HUES6 (cell line): ENCODE results near the gene MYO15B.
A peak's percentile ranks its signal among the peaks of the same experiment; 100 is the strongest.

Source experiments
- H3K27ac ChIP-seq: 2 replicates; pipeline ENCODE4 v1.7.0; 2013; ENCODE audit warnings: low read depth, mild to moderate bottlenecking, low read length, inconsistent platforms
- H3K27me3 ChIP-seq: 2 replicates; pipeline ENCODE4 v1.6.1; 2013; ENCODE audit warnings: low read length; ENCODE audit not compliant: control insufficient read depth, insufficient read depth
- H3K36me3 ChIP-seq: 2 replicates; pipeline ENCODE4 v1.6.1; 2013; ENCODE audit warnings: low read length; ENCODE audit not compliant: control insufficient read depth, insufficient read depth
- H3K4me1 ChIP-seq: 2 replicates; pipeline ENCODE4 v1.6.1; 2013; ENCODE audit warnings: low read length; ENCODE audit not compliant: control insufficient read depth, insufficient read depth
- H3K4me3 ChIP-seq: 2 replicates; pipeline ENCODE4 v1.5.1; 2013; ENCODE audit warnings: low read depth, low read length
- H3K9ac ChIP-seq: one replicate; pipeline ENCODE4 v1.6.1; 2013; ENCODE audit warnings: mild to moderate bottlenecking, low read length
- H3K9me3 ChIP-seq: 2 replicates; pipeline ENCODE4 v1.6.1; 2013; ENCODE audit warnings: low read depth, low read length; ENCODE audit not compliant: control insufficient read depth, insufficient read depth

MYO15B gene

DNA sequence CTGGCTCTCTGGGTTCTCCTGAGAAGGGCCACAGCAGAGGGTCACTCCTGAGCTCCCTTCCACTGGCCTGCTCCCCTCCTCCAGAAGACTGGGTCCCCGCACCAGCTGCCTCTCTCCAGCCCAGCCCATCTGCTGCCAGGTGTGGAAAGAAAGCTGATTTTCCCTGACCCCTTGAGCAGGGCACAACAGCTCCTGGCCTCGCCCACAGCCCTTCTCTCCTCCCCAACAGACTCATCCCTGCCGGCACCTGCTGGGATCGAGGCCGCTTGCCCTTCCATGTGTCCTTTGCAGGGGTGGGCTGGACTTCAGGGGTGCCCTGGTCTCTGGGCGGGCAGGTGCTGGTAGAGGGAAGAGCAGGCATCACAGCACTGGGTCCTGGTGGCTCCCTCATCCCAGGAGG, 40.8 kb downstream of the MYO15B start:
- Histone ChIP-seq H3K36me3 (peaks cover 39% of the 10 kb centered on the region), H3K9ac (no peak overlapping the region), H3K4me1 (peaks cover 8% of the 10 kb centered on the region), H3K4me3 (no peak overlapping the region), H3K27ac (no peak overlapping the region), H3K27me3 (no peaks in the 10 kb centered on the region), H3K9me3 (no peaks in the 10 kb centered on the region)

DNA sequence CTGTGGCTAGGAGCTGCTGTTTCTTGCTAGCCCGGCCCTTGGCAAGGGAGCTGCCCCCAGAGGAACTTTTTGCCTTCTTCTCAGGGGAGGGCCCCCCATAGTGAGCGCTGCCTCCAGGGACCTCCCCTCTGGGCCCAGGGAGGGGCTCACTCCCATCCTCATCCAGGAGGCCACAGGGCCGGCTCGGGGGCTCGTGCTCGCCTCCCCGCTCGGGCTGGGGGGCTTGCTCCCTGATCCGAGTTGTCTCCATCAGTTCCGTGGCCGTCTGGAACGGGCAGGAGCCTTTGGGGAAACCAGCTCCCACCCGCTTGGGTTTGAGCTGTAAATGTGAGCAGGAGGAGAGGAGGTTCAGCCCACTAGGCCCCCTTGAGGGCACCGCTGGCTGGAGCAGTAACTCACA, 41.6 kb downstream of the MYO15B start:
- Histone ChIP-seq H3K4me1 (peaks cover 14% of the 10 kb centered on the region), H3K27ac (no peak overlapping the region), H3K36me3 (peaks cover 39% of the 10 kb centered on the region), H3K4me3 (no peak overlapping the region), H3K9ac (no peak overlapping the region), H3K27me3 (no peaks in the 10 kb centered on the region), H3K9me3 (no peaks in the 10 kb centered on the region)

DNA sequence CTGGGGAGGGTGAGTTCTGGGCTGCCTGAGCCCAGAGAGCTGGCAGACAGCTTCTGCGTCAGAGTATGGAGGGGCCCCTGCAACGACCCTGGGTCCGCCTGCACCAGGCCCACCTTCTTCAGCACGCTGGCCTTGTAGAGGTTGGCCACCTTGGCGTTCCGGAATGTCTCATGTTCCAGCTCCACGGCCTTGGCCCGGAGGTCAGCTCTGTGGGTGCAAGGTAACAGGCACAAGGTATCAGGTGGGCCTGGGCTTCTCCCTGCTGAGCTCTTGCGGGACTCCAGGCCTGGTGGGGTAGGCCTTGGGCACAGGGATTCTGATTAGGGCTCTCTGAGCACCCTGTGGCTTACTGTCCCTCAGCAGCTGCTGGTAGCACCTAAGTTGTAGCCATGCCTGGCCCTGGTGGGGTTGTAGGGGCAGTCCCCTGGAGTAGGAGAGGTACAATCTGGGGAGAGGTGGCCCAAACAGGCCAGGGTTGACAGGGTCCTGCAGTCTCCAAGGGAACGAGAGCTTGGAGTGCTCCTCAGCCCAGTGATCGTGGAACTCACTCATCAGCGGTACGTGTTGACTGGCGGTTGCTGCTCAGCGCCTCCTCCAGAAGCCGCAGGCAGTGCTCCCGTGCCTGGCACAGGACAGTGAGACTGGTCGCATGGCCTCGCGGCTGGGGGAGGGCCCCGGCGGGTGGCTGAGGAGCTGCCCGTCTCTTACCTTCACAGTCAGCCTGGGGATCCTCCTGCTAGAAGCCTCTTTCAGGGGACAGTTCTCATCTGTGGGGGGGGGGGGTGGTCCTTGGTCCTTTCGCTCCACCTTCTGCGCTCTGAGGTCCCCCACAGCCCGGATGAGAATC, 42.7 kb downstream of the MYO15B start:
- Histone ChIP-seq H3K27ac (no peak overlapping the region), H3K4me1 (peaks cover 20% of the 10 kb centered on the region), H3K9ac (no peak overlapping the region), H3K36me3 (peaks cover 38% of the 10 kb centered on the region), H3K27me3 (no peaks in the 10 kb centered on the region), H3K9me3 (no peaks in the 10 kb centered on the region), H3K4me3 (no peak overlapping the region)

- Histone ChIP-seq H3K9me3 (no peaks in the 10 kb centered on the region), H3K27me3 (no peaks in the 10 kb centered on the region), H3K4me1 (peaks cover 20% of the 10 kb centered on the region), H3K27ac (no peak overlapping the region), H3K4me3 (no peak overlapping the region), H3K36me3 (peaks cover 33% of the 10 kb centered on the region), H3K9ac (no peak overlapping the region)
These were observed 43.8 kb downstream of the MYO15B start for GRCh38 chr17:75631353-75631752.

- no peak overlapping the region for H3K27ac ChIP-seq
These were observed 44.8 kb downstream of the MYO15B start for GRCh38 chr17:75632428-75632827.

DNA sequence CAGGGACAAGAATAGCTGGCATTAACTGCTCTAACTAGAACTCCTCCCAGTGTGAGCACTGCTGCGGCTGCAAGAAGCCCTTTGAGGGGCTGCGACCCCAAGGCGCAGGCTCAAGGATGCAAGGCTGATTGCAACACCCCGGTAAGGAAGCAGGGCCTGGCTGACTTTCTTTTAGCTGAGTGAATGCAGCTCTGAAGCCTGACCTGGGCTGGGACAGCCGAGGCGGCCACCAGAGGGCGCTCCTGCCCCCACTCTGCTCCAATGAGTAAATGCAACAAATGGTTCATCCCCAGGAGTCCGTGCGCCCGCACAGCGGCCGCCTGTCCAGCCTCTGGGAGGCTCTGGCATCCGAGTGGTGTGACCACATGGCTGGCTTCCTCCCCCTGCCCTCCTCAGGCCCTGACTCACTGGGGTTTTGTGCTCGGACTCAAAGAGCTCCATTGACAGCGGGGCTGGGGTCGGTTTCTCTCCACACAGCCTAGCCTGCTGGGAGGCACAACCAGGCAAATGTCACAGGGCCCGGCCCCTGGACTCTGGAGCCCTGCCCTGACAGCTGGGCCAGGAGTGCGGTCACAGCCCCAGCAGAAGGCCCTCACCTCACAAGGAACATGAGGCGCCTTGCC, 45.4 kb downstream of the MYO15B start, which contains the start of gene SMIM5:
SMIM5 (plus strand) TSS at position 572 of the 623 bp plus-strand sequence. CDS start 6,768 bp downstream, outside the sequence.
- H3K9ac ChIP-seq: peak within 1 kb of the TSS; percentile 21
- H3K4me3 ChIP-seq: peak within 1 kb of the TSS; percentile 28; the same call in 1 of the 2 replicates
- no peak within 1 kb of the TSS for H3K27ac ChIP-seq
- H3K36me3 ChIP-seq: peaks cover 21% of the 10 kb centered on the region
- H3K4me1 ChIP-seq: peaks cover 20% of the 10 kb centered on the region
- no peaks in the 10 kb centered on the region for H3K27me3 ChIP-seq
- no peaks in the 10 kb centered on the region for H3K9me3 ChIP-seq

More at GRCh38 chr17:75632428-75632827, 44.8 kb downstream of the MYO15B start:
- no peak overlapping the region for H3K9ac ChIP-seq
- peaks cover 20% of the 10 kb centered on the region for H3K4me1 ChIP-seq
- H3K36me3 ChIP-seq: peaks cover 23% of the 10 kb centered on the region
- no peak overlapping the region for H3K4me3 ChIP-seq
- no peaks in the 10 kb centered on the region for H3K9me3 ChIP-seq
- no peaks in the 10 kb centered on the region for H3K27me3 ChIP-seq

DNA sequence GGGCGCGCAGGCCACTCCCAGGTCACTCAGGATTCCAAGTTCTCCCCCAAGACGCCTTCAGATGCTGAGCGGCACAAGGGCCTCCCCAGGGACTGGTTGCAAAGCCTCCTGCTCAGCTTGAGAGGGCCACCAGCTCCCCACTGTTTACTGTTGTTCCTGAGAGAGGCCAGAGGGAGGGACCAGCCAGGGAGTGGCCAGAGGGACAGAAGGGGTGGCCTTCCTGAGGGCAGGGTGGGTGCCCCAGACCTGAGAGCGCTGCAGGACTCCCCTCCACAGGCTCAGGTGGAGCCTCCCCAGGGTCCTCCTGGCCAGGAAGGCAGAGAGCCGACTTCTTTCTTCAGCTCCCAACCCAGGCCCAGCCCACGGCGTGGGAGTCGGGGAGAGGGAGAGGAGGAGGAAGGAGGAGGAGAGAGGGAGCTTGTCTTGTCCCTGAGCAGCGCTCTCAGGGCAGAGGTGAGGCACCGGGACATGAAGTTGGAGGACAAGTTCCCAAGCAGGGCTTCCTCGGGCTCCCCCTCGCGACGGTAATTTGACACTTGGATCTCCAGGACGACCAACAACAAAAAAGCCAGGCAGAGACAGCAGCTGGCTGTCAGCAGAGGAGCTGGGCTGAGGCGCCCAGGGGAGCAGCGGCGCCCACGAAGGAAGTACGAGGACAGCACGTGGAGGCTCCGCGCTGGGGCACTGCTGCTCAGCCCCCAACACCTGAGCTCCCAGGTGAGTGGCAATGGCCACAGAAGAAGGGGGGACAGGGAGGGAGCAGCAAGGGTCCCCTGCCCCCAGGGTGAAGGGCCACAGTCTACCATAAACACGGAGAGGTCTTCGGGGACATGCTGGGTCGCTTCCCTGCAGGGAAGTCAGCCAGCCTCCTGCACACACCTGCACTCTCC, 46.1 kb downstream of the MYO15B start:
- H3K4me1 ChIP-seq: peaks cover 20% of the 10 kb centered on the region
- H3K9ac ChIP-seq: peak overlapping the region; percentile 21
- no peaks in the 10 kb centered on the region for H3K9me3 ChIP-seq
- H3K4me3 ChIP-seq: peak overlapping the region; percentile 28; the same call in 1 of the 2 replicates
- H3K27me3 ChIP-seq: no peaks in the 10 kb centered on the region
- H3K36me3 ChIP-seq: peaks cover 21% of the 10 kb centered on the region
- H3K27ac ChIP-seq: no peak overlapping the region

DNA sequence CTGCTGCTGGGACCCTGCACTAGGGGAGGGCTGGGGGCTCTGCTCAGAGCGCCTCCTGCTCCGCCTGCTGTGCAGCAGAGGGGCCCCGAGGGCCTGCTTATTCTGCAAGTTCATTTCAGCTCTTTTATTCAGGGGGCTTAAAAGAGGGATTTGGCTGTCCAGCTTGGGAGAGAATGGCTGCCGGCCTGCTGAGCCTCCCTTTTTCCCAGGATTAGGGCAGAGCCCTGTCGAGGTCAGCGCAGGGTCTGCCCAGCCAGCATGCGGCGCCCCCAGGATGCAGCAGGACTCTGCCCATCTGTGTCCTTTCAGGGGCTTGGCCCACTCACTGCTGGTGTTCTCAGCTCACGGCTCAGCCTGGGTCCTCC, 46.8 kb downstream of the MYO15B start:
- H3K4me3 ChIP-seq: no peak overlapping the region
- no peaks in the 10 kb centered on the region for H3K27me3 ChIP-seq
- no peak overlapping the region for H3K27ac ChIP-seq
- H3K4me1 ChIP-seq: peaks cover 20% of the 10 kb centered on the region
- H3K36me3 ChIP-seq: peaks cover 22% of the 10 kb centered on the region
- no peaks in the 10 kb centered on the region for H3K9me3 ChIP-seq
- no peak overlapping the region for H3K9ac ChIP-seq

DNA sequence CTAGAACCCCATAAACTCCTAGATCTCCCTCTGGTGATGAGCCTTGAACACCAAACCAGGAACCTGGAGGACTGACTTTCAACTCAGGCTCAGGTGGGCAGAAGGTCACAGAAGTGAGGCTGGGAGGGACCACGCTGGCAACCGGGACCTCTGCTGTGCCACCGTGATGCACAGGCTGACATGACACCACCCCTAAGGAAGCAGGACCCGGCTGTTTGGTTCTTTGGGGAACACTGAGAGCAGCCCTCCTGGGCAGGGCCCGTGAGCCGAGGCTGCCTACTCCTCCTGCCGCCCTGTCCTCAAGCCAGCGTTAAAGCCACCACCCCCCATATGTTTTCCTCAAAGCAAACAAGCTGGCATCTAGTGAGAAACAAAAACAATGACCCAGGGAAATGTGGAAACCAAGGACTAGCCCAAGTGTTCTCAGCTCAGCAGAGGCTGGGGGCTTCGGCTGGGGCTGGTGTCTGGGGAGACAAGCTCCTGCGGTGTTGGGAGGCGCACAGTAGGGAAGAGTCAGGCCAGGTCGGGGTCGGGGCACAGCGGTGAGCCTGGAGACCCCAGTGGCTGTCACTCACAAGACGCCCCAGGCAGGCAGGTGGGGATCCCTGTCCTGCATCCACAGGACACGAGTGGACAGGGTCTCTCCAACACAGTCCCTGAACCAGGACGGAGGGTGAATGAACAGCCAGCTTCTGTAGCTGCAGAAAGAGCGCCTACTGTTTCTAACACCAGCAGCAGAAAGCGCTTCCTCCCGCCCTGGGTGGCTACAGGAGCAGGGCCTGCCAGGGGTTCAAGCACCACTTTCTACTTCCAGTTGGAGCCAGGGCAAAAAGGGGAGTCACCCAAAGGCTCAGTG, 47.4 kb downstream of the MYO15B start:
- Histone ChIP-seq H3K9me3 (no peaks in the 10 kb centered on the region), H3K4me3 (no peak overlapping the region), H3K27ac (no peak overlapping the region)

GRCh38 chr17:75635610-75636202, 48.1 kb downstream of the MYO15B start:
- no peaks in the 10 kb centered on the region for H3K27me3 ChIP-seq
- no peak overlapping the region for H3K9ac ChIP-seq

More for the DNA sequence above, 47.4 kb downstream of the MYO15B start:
- Histone ChIP-seq H3K36me3 (peaks cover 22% of the 10 kb centered on the region), H3K4me1 (peaks cover 20% of the 10 kb centered on the region), H3K27me3 (no peaks in the 10 kb centered on the region), H3K9ac (no peak overlapping the region)

More at GRCh38 chr17:75635610-75636202, 48.1 kb downstream of the MYO15B start:
- no peak overlapping the region for H3K4me3 ChIP-seq
- H3K4me1 ChIP-seq: peaks cover 20% of the 10 kb centered on the region
- H3K9me3 ChIP-seq: no peaks in the 10 kb centered on the region
- no peak overlapping the region for H3K27ac ChIP-seq
- H3K36me3 ChIP-seq: peaks cover 16% of the 10 kb centered on the region
